ENCODE measurements around the gene TAL1. TPM values are rescaled to one million over a fixed set of nuclear protein-coding genes. Genes with fewer than 3 reads are reported as not detected.
A peak's percentile ranks its signal among the peaks of the same experiment; 100 is the strongest.
"Not testable (repeated sequence)": the region's sequence is repeated elsewhere in the genome, so short reads cannot be mapped to it uniquely, and the experiment has no call there.

Gene TAL1
- total RNA-seq, 1 experiment from 2014 or later = 0.13 TPM

DNA sequence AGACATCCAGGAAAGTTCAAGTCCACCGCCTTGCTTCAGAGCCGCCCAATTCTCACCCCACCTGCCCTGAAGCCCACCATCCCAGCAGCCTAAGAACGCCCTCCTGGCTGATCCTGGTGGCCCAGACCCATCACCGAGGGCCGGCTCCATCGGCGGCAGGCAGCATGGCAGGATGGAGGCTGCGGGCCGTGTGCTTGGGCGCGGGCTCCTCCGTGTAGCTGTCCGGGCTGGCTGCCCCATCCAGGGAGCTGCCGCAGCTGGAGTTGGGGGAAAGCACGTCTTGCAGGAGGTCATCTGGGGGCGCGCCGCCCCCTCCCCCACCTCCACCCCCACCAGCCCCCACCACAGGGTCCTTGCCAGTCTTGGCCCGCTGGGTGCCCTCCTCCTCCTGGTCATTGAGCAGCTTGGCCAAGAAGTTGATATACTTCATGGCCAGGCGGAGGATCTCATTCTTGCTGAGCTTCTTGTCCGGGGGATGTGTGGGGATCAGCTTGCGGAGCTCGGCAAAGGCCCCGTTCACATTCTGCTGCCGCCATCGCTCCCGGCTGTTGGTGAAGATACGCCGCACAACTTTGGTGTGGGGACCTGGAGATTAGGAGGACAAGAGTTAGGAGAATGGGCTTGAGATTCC lies 12.3 kb downstream of the TAL1 start:
- DNase-seq (ENCODE audit: low read depth, low spot score) = no peak
- in situ Hi-C loops (cut with HindIII; ENCODE audit: low pct_unique_long_range_greater_than_20kb, low sequenced_read_pairs) = no loop called here

GRCh38 chr1:47219001-47219400 lies 13.0 kb downstream of the TAL1 start:
- in situ Hi-C loops (cut with HindIII; ENCODE audit: low pct_unique_long_range_greater_than_20kb, low sequenced_read_pairs) = no loop called here
- DNase-seq (ENCODE audit: low read depth, low spot score) = no peak

GRCh38 chr1:47216278-47217059 lies 15.6 kb downstream of the TAL1 start:
- no peak for DNase-seq (ENCODE audit: low read depth, low spot score)
- in situ Hi-C loops (cut with HindIII; ENCODE audit: low pct_unique_long_range_greater_than_20kb, low sequenced_read_pairs) = no loop called here

- in situ Hi-C loops (cut with HindIII; ENCODE audit: low pct_unique_long_range_greater_than_20kb, low sequenced_read_pairs) = no loop called here
- DNase-seq (ENCODE audit: low read depth, low spot score) = no peak
Measured at GRCh38 chr1:47215713-47216112, 16.3 kb downstream of the TAL1 start.

- in situ Hi-C loops (cut with HindIII; ENCODE audit: low pct_unique_long_range_greater_than_20kb, low sequenced_read_pairs) = no loop called here
- DNase-seq (ENCODE audit: low read depth, low spot score) = no peak
Measured at GRCh38 chr1:47214549-47214948, 17.5 kb downstream of the TAL1 start.

DNA sequence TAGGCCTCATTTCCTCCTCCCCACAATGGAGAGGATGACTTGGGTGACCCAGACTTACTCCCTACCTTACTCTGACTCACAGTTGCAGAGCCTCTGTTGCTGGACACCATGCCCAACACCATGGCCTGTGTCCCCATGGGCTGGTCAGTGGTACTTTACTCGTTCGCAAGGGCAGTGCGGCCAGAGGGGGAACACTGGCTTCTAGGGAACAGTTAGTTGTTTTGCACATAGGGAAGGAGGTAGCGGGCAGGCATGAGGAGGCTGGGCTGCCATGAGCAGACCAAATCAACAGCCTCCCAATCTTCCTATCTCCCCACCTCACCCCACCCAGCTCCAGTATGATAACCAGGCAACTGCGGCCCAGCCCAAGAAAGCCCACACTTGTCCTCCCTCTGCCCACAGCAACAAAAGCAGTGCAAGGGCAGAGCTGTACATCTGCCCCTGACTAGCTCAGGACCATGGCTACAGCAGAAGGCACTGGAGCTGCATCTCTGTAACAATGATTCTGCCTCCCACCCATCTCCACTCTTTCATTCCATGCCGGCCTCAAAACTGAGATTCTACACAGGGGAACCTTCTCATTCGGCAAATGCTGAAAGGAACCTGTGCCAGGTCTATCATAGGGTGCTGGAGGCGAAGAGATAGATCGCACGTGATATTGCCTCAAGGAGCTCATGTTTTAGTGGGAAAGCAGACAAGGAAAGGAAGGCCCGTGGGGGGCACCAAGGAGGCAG lies 18.6 kb downstream of the TAL1 start:
- no peak for DNase-seq (ENCODE audit: low read depth, low spot score)
- in situ Hi-C loops (cut with HindIII; ENCODE audit: low pct_unique_long_range_greater_than_20kb, low sequenced_read_pairs) = no loop called here

DNA sequence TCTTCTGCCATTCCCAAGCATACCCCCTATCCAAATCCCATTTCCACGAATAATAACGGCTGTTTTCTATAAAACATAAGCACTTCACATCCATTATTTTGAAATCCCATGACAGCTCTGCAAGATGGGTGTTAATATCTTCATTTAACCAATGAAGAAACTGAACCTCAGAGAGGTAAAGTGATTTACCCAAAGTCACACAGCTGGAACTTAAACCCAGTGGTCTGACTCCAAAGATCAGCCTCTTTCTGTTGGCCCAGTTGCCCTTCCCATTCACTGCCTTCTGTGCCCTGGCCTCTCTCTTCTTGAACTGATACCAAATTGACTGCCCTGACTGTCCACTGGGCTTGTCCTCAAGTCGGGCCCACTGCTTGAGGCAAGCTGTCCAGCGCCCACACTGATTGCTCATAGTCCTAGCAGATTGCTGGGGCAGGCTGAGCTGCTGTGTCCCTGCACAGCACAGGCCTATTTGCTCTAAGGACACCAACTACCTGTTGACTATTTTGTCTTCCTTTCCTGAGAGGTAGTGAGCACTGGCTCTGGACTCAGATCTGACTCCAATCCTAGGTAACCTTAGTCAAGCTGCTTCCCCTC lies 19.3 kb downstream of the TAL1 start:
- no peak for DNase-seq (ENCODE audit: low read depth, low spot score)
- in situ Hi-C loops (cut with HindIII; ENCODE audit: low pct_unique_long_range_greater_than_20kb, low sequenced_read_pairs) = no loop called here

DNA sequence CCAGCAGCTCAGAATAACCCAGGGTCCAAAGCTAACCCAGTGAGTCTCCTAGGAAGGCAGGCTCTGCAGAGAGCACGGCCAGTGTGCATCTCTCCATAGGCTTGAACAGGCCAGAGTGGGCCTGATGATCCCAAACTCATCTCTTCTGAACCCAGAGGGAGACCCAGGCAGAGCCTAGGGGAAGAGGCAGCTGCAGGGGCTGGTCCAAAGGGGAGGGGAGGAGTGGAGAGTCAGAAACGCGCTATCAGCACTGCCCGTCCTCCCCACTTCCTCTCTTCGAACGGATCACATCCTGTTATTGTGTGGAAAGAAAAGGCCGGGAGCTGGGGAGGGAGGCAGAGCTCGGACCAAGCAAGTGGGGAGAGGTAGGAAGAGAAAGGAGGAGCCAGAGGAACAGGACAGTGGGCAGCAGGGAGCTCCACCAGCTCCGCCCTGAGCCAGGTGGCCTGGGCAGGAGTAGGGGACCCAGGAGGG lies 20.2 kb downstream of the TAL1 start:
- in situ Hi-C loops (cut with HindIII; ENCODE audit: low pct_unique_long_range_greater_than_20kb, low sequenced_read_pairs) = no loop called here
- DNase-seq (ENCODE audit: low read depth, low spot score) = no peak

- in situ Hi-C loops (cut with HindIII; ENCODE audit: low pct_unique_long_range_greater_than_20kb, low sequenced_read_pairs) = no loop called here
- DNase-seq (ENCODE audit: low read depth, low spot score) = no peak
Measured at GRCh38 chr1:47210666-47211065, 21.4 kb downstream of the TAL1 start.

DNA sequence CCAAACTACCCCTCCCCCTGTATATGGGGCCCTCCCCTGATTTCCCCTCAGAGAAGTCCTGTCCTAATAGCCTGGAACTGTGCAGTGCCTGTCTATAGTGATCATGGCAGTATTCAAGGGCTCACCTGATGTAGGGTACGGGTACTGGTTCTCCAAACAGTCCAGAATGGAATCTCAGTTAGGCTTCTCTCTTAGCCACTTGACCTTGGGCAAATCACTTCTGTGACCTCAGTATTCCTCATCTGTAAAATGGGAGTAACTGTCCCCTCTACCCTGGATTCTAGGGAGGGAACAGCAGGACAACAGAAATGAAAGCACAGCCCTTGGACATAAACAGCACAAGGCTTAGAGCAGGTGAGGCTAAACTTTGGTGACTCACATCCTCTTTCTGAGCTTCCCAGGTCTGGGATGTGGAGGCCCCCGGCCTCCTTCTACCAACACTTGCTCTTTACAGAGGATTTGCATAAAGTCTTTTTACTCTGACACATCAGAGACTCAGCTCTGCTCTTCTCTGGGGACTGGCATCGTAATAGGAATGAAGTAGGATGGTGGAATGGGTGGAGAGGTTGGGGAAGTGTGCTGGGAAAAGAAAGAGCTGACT lies 22.2 kb downstream of the TAL1 start:
- DNase-seq (ENCODE audit: low read depth, low spot score) = no peak
- in situ Hi-C loops (cut with HindIII; ENCODE audit: low pct_unique_long_range_greater_than_20kb, low sequenced_read_pairs) = no loop called here

DNA sequence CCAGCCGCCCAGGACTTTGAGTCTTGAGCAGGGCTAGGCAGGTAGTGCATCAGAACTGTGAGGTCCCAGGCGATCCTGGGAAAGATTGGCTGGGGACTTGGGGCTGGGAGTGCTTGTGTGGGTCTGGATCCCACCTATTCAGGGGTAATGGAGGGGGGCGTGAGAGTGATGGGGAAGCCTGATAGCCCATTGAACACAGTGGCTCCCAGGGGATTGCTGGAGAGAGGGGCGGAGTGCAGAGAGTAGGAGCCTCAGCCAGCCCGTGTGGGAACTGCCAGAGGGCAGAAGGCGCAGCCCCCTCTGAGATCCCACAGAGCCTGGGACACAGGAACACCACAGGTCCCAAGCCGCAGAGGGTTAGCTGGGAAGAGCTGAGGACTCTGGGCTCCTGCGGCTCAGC lies 22.9 kb downstream of the TAL1 start:
- no peak for DNase-seq (ENCODE audit: low read depth, low spot score)
- in situ Hi-C loops (cut with HindIII; ENCODE audit: low pct_unique_long_range_greater_than_20kb, low sequenced_read_pairs) = no loop called here

GRCh38 chr1:47208374-47208850 lies 23.6 kb downstream of the TAL1 start:
- no peak for DNase-seq (ENCODE audit: low read depth, low spot score)
- in situ Hi-C loops (cut with HindIII; ENCODE audit: low pct_unique_long_range_greater_than_20kb, low sequenced_read_pairs) = no loop called here

GRCh38 chr1:47207803-47208373 lies 24.1 kb downstream of the TAL1 start:
- in situ Hi-C loops (cut with HindIII; ENCODE audit: low pct_unique_long_range_greater_than_20kb, low sequenced_read_pairs) = no loop called here
- DNase-seq (ENCODE audit: low read depth, low spot score) = no peak

GRCh38 chr1:47205918-47206317 lies 26.1 kb downstream of the TAL1 start:
- no peak for DNase-seq (ENCODE audit: low read depth, low spot score)
- in situ Hi-C loops (cut with HindIII; ENCODE audit: low pct_unique_long_range_greater_than_20kb, low sequenced_read_pairs) = no loop called here

GRCh38 chr1:47203504-47203903 lies 28.5 kb downstream of the TAL1 start:
- DNase-seq (ENCODE audit: low read depth, low spot score); in situ Hi-C loops (cut with HindIII; ENCODE audit: low pct_unique_long_range_greater_than_20kb, low sequenced_read_pairs): not testable (repeated sequence)

- DNase-seq (ENCODE audit: low read depth, low spot score) = peak; percentile 7
- in situ Hi-C loops (cut with HindIII; ENCODE audit: low pct_unique_long_range_greater_than_20kb, low sequenced_read_pairs) = no loop called here
Measured at GRCh38 chr1:47201179-47201578, 30.8 kb downstream of the TAL1 start.

DNA sequence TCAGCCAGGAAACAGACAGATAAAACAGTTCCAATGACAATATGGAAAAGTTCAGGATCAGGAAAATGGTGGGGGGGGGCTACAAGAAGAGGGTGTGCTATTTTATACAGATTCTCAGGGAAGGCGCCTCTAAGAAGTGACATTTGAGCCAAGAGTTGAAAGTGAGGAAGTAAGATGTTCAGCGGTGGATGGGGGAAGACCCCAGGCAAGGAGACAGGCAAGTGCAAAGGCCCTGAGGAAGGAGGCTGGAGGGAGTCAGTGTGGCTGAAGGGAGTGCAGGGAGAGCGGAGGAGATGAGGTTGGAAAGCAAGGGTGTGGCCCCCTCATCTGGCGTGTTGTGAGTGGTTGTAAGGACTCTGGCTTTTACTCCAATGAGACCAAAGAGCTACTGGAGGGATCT lies 33.8 kb downstream of the TAL1 start:
- in situ Hi-C loops (cut with HindIII; ENCODE audit: low pct_unique_long_range_greater_than_20kb, low sequenced_read_pairs) = no loop called here
- DNase-seq (ENCODE audit: low read depth, low spot score) = no peak

Data from SK-MEL-5 (cell line).